Astrocyte of the cerebellum (primary cell): Measurements from ENCODE around the gene KIF4A.

Experiments used
- DNase-seq: peaks from one replicate; pipeline ENCODE4 v3.0.0-alpha.2; 2011; ENCODE audit warnings: low read depth
- H3K4me3 ChIP-seq: 2 replicates; pipeline ENCODE4 v1.5.1; 2011; ENCODE audit warnings: mild to moderate bottlenecking, low read depth, low read length, moderate library complexity
- in situ Hi-C: cut with HindIII; loops from 2 replicates; pipeline ENCODE4 v1.10.0; 2017; ENCODE audit warnings: low sequenced_read_pairs
- TF ChIP-seq, protein P1 (sequence below): IDR thresholded peaks from 2 replicates; pipeline ENCODE4 v1.5.1; 2012; ENCODE audit warnings: low read length, low read depth, moderate library complexity, mild to moderate bottlenecking; ENCODE audit errors: missing control alignments

Gene KIF4A

GRCh38 chrX:70253377-70254062 is 36.4 kb upstream of the KIF4A start:
- in situ Hi-C loops: no loop called here
- TF ChIP-seq, protein P1, sequence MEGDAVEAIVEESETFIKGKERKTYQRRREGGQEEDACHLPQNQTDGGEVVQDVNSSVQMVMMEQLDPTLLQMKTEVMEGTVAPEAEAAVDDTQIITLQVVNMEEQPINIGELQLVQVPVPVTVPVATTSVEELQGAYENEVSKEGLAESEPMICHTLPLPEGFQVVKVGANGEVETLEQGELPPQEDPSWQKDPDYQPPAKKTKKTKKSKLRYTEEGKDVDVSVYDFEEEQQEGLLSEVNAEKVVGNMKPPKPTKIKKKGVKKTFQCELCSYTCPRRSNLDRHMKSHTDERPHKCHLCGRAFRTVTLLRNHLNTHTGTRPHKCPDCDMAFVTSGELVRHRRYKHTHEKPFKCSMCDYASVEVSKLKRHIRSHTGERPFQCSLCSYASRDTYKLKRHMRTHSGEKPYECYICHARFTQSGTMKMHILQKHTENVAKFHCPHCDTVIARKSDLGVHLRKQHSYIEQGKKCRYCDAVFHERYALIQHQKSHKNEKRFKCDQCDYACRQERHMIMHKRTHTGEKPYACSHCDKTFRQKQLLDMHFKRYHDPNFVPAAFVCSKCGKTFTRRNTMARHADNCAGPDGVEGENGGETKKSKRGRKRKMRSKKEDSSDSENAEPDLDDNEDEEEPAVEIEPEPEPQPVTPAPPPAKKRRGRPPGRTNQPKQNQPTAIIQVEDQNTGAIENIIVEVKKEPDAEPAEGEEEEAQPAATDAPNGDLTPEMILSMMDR: no peak
- DNase-seq: no peak
- H3K4me3 ChIP-seq: no peak overlapping the region

GRCh38 chrX:70254063-70254400 is 35.9 kb upstream of the KIF4A start:
- in situ Hi-C loops: no loop called here
- DNase-seq: no peak
- H3K4me3 ChIP-seq: no peak overlapping the region
- TF ChIP-seq, protein P1: no peak

DNA sequence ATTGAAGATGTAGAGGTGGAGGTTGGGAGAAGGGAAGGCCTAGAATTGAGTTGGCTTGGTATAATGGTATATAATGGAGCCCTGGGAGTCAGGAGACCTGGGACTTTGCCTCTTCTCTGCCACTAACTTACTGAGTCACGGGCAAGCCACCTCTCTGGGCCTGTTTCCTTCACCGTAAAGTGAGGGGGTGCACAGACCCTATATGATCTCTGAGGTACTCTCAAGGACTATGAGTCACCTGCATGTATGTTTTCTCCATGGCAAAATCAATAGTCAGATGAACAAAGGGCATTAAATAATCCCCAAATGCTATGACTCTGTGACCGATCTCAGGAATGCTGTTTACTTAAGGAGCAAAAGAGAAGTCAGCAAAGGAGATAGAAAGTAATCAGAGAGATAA is 35.0 kb upstream of the KIF4A start:
- TF ChIP-seq, protein P1: no peak
- H3K4me3 ChIP-seq: no peak overlapping the region
- in situ Hi-C loops: no loop called here
- no peak for DNase-seq

GRCh38 chrX:70255452-70255851 is 34.5 kb upstream of the KIF4A start:
- no peak overlapping the region for H3K4me3 ChIP-seq
- in situ Hi-C loops: no loop called here
- DNase-seq: no peak
- TF ChIP-seq, protein P1: no peak

DNA sequence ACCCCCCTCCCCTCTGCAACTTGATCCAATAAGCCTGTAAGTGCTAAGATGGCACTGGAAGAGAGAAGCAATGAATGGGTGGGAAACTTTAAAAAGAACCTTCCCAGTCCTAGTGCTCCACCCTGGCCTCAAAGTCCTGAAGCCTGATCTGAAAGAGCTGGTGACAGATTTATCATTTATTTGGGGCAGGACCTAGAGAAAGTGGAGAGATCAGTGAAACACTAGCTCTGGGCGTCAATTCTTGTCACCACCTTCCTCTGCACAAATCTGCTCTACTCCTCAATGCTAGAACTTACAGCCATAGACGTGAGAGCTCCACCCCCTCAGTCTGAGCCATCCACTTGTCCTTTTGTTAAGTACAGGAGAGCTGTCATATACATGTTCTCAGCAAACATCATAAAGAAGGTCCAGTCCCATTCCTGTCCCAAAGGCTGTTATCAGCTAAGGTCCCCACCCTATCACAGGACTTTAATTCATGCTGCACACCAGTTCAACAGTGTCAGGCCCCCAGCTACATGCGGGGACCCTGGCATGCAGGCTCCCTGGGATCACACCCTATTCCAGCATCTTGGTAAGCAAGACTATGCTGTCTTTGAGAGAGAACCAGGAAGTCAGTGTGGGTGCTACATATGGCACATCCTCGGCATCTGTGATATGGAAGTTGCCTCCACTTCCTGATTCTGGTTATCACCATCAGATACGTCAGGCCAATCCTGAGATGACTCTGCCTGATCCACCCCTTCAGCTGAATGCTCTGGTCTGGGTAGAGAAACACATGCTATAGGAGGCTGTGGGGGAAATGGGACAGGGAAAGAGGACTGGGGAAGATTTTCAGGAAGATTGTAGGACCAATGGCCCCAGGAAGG is 32.2 kb upstream of the KIF4A start:
- no peak overlapping the region for H3K4me3 ChIP-seq
- DNase-seq: no peak
- in situ Hi-C loops: no loop called here
- TF ChIP-seq, protein P1: no peak

DNA sequence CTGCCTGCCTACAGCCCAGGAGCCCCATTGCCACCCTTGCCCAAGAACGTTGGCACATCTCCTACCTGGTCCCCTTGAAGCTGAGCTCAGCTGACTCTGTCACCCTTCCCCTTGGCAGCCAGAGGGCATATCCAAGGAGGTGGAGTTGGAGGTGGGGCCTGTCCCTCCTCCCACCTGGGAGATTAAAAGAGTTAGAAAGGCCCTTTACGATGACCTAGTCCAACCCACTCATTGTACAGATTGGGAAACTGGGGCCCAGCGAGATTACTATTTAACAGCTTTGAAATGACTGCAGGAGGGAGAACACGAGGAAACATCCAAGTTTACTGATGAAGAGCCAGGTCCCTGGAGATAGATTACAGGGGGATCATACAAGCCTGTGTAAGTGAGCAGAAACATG is 29.8 kb upstream of the KIF4A start, which contains the start of gene P2RY4:
TSS of gene P2RY4 (minus strand) at position 101 of the 400 bp plus-strand sequence. CDS start 580 bp downstream, outside the sequence.
- DNase-seq: no peak
- TF ChIP-seq, protein P1: no peak
- no peak within 1 kb of the TSS for H3K4me3 ChIP-seq
- in situ Hi-C loops: no loop called here
